ENCODE measurements around the gene ANTXR1.

DNA sequence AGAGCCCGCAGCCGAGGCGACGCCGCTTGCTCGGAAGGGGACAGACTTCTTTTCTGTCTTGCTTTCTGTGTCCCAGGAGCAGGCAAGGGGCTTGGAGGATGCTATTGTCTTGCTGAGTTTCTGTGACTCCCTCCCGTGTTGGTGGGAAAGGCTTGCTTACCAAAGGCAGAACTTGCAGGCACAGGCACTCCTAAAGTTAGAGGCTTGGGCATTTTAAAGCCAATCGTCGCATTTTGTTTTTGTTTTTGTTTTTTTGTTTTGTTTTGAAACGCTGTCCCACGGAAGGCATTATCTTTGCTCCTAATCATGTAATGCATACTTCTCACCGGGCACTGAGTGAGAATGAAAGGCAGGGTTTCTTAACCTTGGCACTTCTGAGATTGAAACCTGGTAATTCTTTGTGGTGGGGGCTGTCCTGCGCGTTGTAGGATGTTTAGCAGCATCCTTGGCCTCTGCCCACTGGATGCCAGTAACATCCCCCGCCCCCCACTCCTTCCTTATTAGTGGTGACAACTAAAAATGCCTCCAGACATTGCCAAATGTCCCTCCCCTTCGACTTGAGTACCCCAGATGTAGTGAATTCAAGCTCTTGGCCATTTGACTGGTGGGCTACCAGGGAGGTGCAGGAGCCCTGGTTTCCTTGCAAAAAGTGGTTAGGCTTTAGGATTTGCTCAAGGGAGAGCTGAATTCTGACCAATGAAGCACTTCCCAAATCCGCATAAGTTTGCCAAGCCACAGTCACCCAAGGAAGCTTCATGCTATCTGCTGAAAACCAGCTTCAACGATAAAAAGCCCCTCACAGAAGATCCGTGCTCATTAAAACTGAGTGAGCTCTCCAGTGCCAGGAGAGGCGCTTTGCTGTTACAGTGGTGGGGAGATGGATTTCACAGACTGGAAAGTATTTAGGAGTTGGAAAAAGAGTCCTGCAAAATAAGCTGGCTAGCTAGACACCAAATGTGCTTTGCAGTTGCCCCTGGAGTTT, 1.2 kb downstream of the ANTXR1 start:
- TF ChIP-seq POLR2A (IDR thresholded peaks at IDR 0.05) = no peak
- TF ChIP-seq EP300 (IDR thresholded peaks at IDR 0.05; ENCODE audit: low read depth) = no peak
- TF ChIP-seq POLR2AphosphoS5 (IDR thresholded peaks at IDR 0.05) = no peak
